ENCODE results near the gene NCSTN. TPM values are rescaled to one million over a fixed set of nuclear protein-coding genes. Genes with fewer than 3 reads are reported as not detected.

The NCSTN gene
- total and polyA plus RNA-seq, 2 of the 13 experiments (the other 11 are each of a cell fraction or from before 2014, with no cell fraction given): 44.2 to 247 TPM

GRCh38 chr1:160340866-160341265 is 2.3 kb upstream of the NCSTN start:
- Histone ChIP-seq H4K20me1 (ENCODE audit: insufficient read depth, low read length) (peaks cover 46% of the 10 kb centered on the region), H3K79me2 (ENCODE audit: insufficient read depth, low read length) (peaks cover 78% of the 10 kb centered on the region), H3K9me3 (ENCODE audit: low read length) (no peaks in the 10 kb centered on the region), H3K27ac (ENCODE audit: extremely low read length, insufficient read depth, low read length) (no peak overlapping the region), H3K4me1 (ENCODE audit: insufficient read depth, low read length) (peaks cover 37% of the 10 kb centered on the region), H3K36me3 (replicated peaks in 1 of 2; ENCODE audit: control insufficient read depth in 1 of 2, insufficient read depth in 2 of 2, low read length in 2 of 2) (peaks cover 13 to 45% of the 10 kb centered on the region in 2 experiments), H2AFZ (ENCODE audit: low read length) (no peak overlapping the region), H3K9ac (ENCODE audit: insufficient read depth, low read depth, low read length) (peak overlapping the region; percentile 24; the same call in 1 of the 2 replicates), H3K4me3 (replicated peaks in 1 of 3; ENCODE audit: insufficient read depth in 1 of 3, low read depth in 2 of 3, low read length in 3 of 3) (peak overlapping the region; percentile 81 to 98 (median 98); a peak in 4 of 6 replicates), H3K27me3 (ENCODE audit: control insufficient read depth in 1 of 2, insufficient read depth in 2 of 2, low read length in 2 of 2) (peaks cover 0 to 4% of the 10 kb centered on the region in 2 experiments; a peak in 1 of 5 replicates), H3K4me2 (ENCODE audit: low read depth, low read length) (peak overlapping the region; percentile 84)
- WGBS (ENCODE audit: low lambda C conversion rate): 38% methylated on average over 2 of the region's 2 CpGs
- in situ Hi-C loops (cut with HindIII; ENCODE audit: extremely low pct_ligation_motif_present, low pct_unique_long_range_greater_than_20kb): no loop called here
- ChIA-PET POLR2A (no interaction called here), CTCF (ENCODE audit: low intra/inter-chr PET ratio, low total read pairs) (no interaction called here)
- intact Hi-C loops (cut with micrococcal nuclease; ENCODE audit: unreplicated experiment): no loop called here
- peak; percentile 10; the same call in 2 of the 3 replicates for ATAC-seq
- FAIRE-seq: no peak
- peak; percentile 67 for DNase-seq (ENCODE audit: low spot score)
- no TSS peak for BruUV-seq (replicated peaks)
- TF ChIP-seq ZBTB3 (CRISPR knock-in tag; IDR thresholded peaks at IDR 0.05; ENCODE audit: borderline replicate concordance, low read depth): no peak
- TF ChIP-seq HNRNPLL (IDR thresholded peaks at IDR 0.05; ENCODE audit: low read depth, low read length, poor library complexity, severe bottlenecking): no peak
- TF ChIP-seq KDM6A (CRISPR knock-in tag; IDR thresholded peaks at IDR 0.05; ENCODE audit: low read depth): no peak
- TF ChIP-seq FOXP1 (IDR thresholded peaks at IDR 0.05): no peak
- peak; percentile 36; the same call in 1 of the 2 replicates for TF ChIP-seq FOXP1 (CRISPR knock-in tag; IDR thresholded peaks at IDR 0.05)
- TF ChIP-seq ARID3A (IDR thresholded peaks at IDR 0.05; ENCODE audit: low read depth, low read length): no peak
- peak; percentile 29; the same call in 1 of the 2 replicates for TF ChIP-seq BCL6 (CRISPR knock-in tag; IDR thresholded peaks at IDR 0.05)
- 0 out of 2 replicates have a peak, but pooled peaks have one; percentile 21 for TF ChIP-seq FOXP4 (CRISPR knock-in tag; IDR thresholded peaks at IDR 0.05)
- TF ChIP-seq ZNF3 (CRISPR knock-in tag; IDR thresholded peaks at IDR 0.05): no peak
- TF ChIP-seq TARDBP (CRISPR knock-in tag; IDR thresholded peaks at IDR 0.05): no peak
- TF ChIP-seq SOX5 (CRISPR knock-in tag; IDR thresholded peaks at IDR 0.05; ENCODE audit: borderline replicate concordance): peak; percentile 38; the same call in 1 of the 2 replicates
- no peak for TF ChIP-seq KLF6 (CRISPR knock-in tag; IDR thresholded peaks at IDR 0.05)
- 0 out of 2 replicates have a peak, but pooled peaks have one; percentile 19 for TF ChIP-seq MED1 (CRISPR knock-in tag; IDR thresholded peaks at IDR 0.05)
- TF ChIP-seq ZNF441 (CRISPR knock-in tag; IDR thresholded peaks at IDR 0.05; ENCODE audit: borderline replicate concordance): no peak
- TF ChIP-seq MAFF (IDR thresholded peaks at IDR 0.05; ENCODE audit: low read depth, low read length): no peak
- TF ChIP-seq ZNF766 (CRISPR knock-in tag; IDR thresholded peaks at IDR 0.05; ENCODE audit: borderline replicate concordance): no peak
- TF ChIP-seq FOXO1 (CRISPR knock-in tag; IDR thresholded peaks at IDR 0.05): no peak
- TF ChIP-seq HMG20B (CRISPR knock-in tag; conservative IDR thresholded peaks at IDR 0.05): no peak
- TF ChIP-seq JUND (CRISPR knock-in tag; IDR thresholded peaks at IDR 0.05): no peak
- no peak for TF ChIP-seq HNF4G (IDR thresholded peaks at IDR 0.05; ENCODE audit: borderline replicate concordance, low read depth, low read length)
- no peak for TF ChIP-seq HNF4G (CRISPR knock-in tag; IDR thresholded peaks at IDR 0.05; ENCODE audit: borderline replicate concordance, low read depth)
- TF ChIP-seq MXI1 (IDR thresholded peaks at IDR 0.05; ENCODE audit: borderline replicate concordance, low read depth, low read length): no peak
- no peak for TF ChIP-seq ZKSCAN5 (CRISPR knock-in tag; IDR thresholded peaks at IDR 0.05)
- TF ChIP-seq SOX13 (IDR thresholded peaks at IDR 0.05): no peak
- peak in 1 of 2 experiments; percentile 56; a peak in 1 of 4 replicates for TF ChIP-seq SOX13 (CRISPR knock-in tag; conservative IDR thresholded peaks at IDR 0.05 in 1 of 2, IDR thresholded peaks at IDR 0.05 in 1 of 2)
- TF ChIP-seq MIER3 (CRISPR knock-in tag; IDR thresholded peaks at IDR 0.05; ENCODE audit: borderline replicate concordance): no peak

All from HepG2 (cell line).